COR-L47 (cell line): ENCODE measurements around the gene LRP3.

ENCODE experiments used
- DNase-seq: peaks from one replicate; lab custom pipeline; 2025; lab: John Stamatoyannopoulos, UW

The LRP3 gene

GRCh38 chr19:33236696-33237390 is 42.7 kb downstream of the LRP3 start:
- DNase-seq: no peak

GRCh38 chr19:33238481-33239149 is 44.5 kb downstream of the LRP3 start:
- no peak for DNase-seq

GRCh38 chr19:33239223-33239975 is 45.3 kb downstream of the LRP3 start:
- no peak for DNase-seq

DNA sequence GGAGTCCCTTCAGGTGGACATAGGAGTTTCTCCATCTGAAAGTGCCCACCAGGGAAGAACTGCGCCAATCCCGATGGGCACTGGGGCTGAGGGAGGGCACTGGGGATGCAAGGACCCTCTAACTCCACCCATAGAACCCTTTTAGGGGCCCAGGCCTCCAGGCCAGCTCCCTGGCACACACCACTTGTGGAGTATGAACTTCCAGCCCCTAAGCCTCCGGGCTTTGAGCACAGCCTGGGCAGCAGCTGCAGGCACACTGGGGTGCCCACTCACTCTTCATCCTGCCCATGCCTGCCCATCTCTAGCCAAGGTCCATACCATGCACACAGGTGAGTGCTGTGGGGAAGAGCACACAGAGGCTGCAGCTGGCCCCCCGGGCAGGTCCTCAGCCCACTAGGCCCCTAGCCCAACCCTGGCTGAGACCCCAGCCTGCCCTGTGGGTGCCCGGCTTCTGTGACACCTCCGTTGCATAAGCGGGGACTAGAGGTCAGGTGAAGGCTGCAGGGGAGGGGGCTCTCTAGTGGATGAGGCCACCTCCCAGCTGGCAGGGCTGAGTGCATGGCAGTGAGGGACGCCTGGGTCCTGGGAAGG is 46.1 kb downstream of the LRP3 start:
- DNase-seq: no peak

DNA sequence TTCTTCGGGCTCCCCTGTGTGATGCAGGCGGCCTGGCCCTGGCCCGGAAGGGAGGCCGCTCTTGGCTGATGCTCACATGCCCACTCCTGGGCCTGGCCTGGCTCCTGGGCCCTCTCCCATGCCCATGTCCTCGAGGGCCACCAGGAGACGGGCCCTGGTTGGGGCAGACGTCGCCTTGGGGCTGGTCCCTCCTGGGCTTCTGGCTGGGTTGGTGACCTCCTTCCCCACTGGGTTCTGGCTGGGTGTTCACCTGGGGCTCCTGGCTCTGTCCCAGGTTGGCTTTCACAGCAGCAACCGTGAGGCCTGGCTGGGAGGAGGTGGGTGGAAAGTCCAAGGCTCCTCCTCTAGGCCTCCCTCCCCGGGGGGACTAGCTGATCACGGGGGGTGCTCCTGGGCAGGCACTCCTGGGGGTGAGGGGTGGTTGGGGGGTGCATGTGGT is 47.0 kb downstream of the LRP3 start:
- no peak for DNase-seq

DNA sequence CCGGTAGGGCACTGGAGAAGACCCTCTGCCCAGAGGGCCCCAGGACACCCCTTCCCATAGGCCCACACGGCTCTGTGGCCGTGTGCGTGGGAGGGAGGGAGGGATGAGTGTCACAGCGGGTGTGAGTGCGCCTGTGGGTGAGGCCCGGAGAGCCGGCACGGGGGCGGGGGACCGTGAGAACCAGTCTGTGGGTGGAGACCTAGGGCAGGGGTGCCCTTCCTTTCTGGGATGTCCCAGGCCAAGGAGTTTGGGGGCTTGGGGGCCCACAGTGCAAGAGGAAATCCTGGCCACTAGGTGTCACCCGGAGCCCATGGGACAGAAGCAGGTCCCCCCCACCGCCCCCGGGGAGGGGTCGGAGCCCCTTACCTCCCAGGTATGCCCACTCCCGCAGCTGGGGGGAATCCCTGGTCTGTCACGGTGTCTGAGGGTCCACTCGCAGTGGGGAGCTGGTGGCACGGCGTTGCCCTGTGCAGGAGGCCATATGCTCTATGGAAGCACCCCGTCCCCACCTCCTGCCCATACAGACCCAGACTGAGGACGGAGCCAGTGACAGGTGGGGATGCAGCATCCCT is 47.5 kb downstream of the LRP3 start:
- DNase-seq: no peak

GRCh38 chr19:33242131-33242530 is 48.0 kb downstream of the LRP3 start:
- DNase-seq: no peak

DNA sequence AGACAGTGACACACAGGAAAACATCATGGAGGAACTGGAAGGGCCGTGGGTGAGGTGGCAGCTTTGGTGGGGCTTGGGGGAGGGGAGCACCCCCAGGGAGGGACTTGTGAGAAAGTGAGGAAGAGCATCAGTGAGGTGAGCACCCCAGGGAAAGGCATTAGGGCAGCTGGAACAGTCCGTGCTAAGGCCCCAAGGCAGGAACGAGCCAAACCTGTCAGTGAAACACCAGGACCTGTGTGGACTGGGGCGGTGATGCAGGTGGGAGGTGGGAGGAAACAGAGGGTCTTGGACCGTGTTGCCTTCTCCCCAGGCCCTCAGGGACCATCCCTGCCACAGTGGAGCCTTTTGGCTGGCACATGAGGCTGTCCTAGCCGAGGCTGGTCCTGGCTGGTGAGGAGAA is 48.8 kb downstream of the LRP3 start:
- no peak for DNase-seq

GRCh38 chr19:33245948-33246708 is 52.0 kb downstream of the LRP3 start:
- DNase-seq: no peak

DNA sequence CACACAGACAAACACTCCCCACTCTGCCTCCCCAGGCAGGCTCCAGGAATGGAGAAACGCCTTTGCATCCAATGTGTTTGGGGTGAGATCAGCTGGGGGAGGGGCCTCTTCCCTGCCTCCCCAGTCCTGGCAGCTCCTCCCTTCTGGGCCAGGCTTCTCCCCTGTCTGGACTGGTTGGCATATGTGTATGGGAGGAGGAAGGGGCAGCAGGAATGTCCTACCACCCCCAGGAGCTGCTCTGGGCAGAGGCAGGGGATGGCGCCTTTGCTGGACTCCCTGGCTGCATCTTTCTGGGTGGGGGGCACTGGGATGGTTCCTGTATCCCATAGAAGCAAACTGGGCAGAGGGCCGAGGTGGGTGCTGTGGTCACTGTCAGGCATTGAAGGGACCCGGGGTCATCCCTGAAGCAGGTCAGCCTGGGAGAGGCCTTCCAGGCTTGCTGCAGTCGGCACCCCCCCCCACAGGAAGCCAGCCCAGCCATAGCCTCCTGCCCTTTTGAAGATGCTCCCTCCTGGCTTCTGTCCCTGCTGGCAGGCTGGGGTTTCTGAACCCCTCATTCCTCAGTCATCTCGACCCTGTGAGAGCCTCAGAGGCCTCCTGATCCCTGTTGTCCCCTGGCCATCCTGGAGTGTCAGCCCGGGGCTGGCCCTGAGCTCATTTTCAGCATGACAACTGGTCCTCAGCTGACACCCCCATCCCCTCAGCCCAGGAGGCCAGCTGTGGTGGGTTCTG is 52.7 kb downstream of the LRP3 start:
- DNase-seq: no peak

DNA sequence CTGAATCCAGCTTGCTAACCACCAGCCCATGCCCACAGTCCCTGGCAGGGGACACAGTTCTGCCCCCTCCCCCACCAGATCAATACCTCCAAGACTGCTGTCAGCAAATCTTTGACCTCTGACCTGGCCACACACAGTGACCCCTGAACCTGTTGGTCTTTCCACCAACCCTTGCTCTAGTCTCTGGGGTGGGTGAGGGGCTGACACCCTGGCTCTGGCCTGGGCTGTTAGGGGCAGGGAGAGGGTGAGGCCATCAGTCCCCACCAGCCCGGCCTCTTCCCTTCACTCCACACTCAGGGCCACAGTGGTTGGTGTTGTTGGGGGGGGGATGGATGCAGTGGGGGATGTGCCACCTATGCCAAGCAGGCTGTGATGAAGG is 53.3 kb downstream of the LRP3 start:
- no peak for DNase-seq

GRCh38 chr19:33248104-33248503 is 54.0 kb downstream of the LRP3 start:
- DNase-seq: no peak

DNA sequence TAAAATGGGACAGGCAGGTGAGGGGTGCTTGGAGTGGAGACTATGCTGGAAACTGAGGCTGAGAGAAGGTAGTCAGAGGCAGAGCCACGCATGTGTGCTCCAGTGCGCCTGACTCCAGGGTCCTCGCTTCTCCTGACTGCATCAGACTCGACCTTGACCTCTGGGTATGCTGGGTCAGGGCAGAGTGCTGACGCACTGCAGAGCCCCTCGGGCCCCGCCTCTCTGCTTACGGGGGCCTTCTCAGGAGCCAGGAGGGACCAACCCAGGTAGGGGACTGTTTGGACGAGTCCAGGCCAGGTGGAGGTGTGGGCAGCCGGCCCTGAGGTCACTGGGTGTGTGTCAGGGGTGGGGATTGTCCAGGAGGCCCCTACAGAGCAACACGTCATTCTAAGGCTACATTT is 54.4 kb downstream of the LRP3 start:
- no peak for DNase-seq

- DNase-seq: no peak
These were observed 55.0 kb downstream of the LRP3 start for GRCh38 chr19:33248954-33249613.

- no peak for DNase-seq
These were observed 55.7 kb downstream of the LRP3 start for GRCh38 chr19:33249740-33250366.

GRCh38 chr19:33250500-33250899 is 56.4 kb downstream of the LRP3 start:
- no peak for DNase-seq

DNA sequence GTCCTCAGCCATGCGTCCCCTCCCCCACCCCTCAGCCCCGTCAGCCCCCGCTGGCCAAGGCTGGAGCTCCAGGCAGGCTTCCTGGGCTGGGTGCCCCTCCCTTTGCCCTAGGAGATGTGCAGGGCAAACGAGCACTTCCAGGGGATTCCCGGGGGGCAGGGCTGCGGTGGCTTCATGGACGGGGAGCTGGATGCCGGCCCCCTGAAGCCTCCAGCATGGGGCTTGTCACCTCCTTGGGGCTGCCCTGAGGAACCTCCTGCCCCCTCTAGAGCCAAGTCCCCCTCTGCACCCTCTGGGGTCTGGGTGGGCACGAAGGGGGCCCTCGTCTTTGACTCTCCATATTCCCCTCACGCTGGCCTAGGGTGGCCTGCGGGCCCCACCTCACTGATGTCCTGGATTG is 56.9 kb downstream of the LRP3 start:
- no peak for DNase-seq

DNA sequence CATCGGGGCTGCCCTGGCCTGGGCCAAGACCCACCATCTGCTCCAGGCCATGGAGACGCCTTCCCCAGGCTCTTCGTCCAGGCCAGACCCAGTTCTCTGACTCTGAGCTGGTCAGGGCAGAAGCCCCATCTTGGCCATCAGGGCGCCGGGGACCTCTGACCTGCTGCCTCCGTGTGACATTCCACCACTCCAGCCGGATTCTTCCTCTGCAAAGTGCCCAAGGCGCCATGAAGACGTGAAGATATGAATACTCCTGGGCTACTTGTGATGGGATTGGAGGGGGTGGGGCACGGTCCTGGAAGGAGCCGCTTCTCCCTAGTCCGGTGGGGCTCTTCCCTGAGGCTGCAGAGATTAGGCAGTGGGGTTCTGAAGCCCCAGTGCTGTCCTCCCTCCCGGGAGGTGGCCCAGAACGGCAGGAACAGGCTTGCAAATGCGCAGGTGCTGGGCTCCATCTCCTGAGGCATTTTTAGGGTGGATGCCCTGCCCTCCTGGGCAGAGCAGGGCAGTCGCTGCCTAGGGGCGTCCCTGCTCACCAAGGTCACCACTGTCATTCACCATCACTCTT is 57.5 kb downstream of the LRP3 start:
- no peak for DNase-seq

GRCh38 chr19:33252418-33252962 is 58.4 kb downstream of the LRP3 start:
- no peak for DNase-seq
